Testis (tissue), 3 donors: ENCODE measurements around the gene ZNF518A. TPM values are rescaled to one million over a fixed set of nuclear protein-coding genes. Genes with fewer than 3 reads are reported as not detected.
"Not testable (repeated sequence)": the region's sequence is repeated elsewhere in the genome, so short reads cannot be mapped to it uniquely, and the experiment has no call there.

Experiments used
- DNase-seq: peaks from one replicate; pipeline ENCODE4 v3.0.0-alpha.2; 2019
- H3K27ac ChIP-seq, 2 donors: fragments of 200-600 bp; sonication (generic); one replicate each; pipeline ENCODE4 v1.5.1; 2019
- H3K27me3 ChIP-seq: fragments of 200-600 bp; sonication (generic); one replicate; pipeline ENCODE4 v1.5.1; 2019
- H3K36me3 ChIP-seq: fragments of 200-600 bp; sonication (generic); one replicate; pipeline ENCODE4 v1.5.1; 2017; ENCODE audit warnings: low read depth; ENCODE audit errors: missing control alignments
- H3K4me1 ChIP-seq: fragments of 200-600 bp; sonication (generic); one replicate; pipeline ENCODE4 v1.5.1; 2019
- H3K4me3 ChIP-seq, 2 donors: fragments of 200-600 bp; sonication (generic); one replicate each; pipeline ENCODE4 v1.5.1; 2017 to 2019
- H3K9me3 ChIP-seq: fragments of 200-600 bp; sonication (generic); one replicate; pipeline ENCODE4 v1.5.1; 2017
- CTCF ChIP-seq, 3 experiments: fragments of 450-650 bp in 2 of 3; fragments of 200-600 bp in 1 of 3; sonication (generic) in 1 of 3; IDR thresholded peaks; one replicate each; pipeline ENCODE4 v1.5.1; 2016 to 2019; ENCODE audit warnings: antibody characterized with exemption in 3 of 3, mild to moderate bottlenecking in 2 of 3, moderate library complexity in 1 of 3
- POLR2A ChIP-seq: fragments of 450-650 bp; IDR thresholded peaks from one replicate; pipeline ENCODE4 v1.6.1; 2017; ENCODE audit warnings: antibody characterized with exemption, mild to moderate bottlenecking, moderate library complexity
- WGBS, 2 donors: methylation state at CpG; one replicate each; pipeline ENCODE4 v1.1.5; 2018; 5-methylcytosine and 5-hydroxymethylcytosine counted together
- intact Hi-C: fragments of 100-400 bp; cut with DNase I; formaldehyde crosslinking; loops from one replicate; pipeline ENCODE4 v1.15.1; 2023; ENCODE audit warnings: low total_unique reads
- polyA plus RNA-seq: library from polyadenylated mRNA; stranded (reverse); fragments of 350-450 nt; fragmentation: Illumina TruSeq; extraction: RNeasy Lipid Tissue Mini Kit (QIAGEN cat#74804); gene quantifications from one replicate; pipeline ENCODE4 v1.2.3, GENCODE V29; 2014; ENCODE audit warnings: low read depth, low replicate concordance; ENCODE audit not compliant: insufficient read depth
- total RNA-seq, 2 donors: library from RNA; depleted of rRNA; stranded (reverse); fragments of >200 nt; gene quantifications; one replicate each; pipeline ENCODE4 v1.2.3, GENCODE V29; 2016

The ZNF518A gene
- total and polyA plus RNA-seq, 3 donors from 2014 or later, result 14.5 to 88.0 (median 81.3) TPM

GRCh38 chr10:96172666-96173065, 42.6 kb downstream of the ZNF518A start:
- Histone ChIP-seq H3K4me3 (no peak overlapping the region), H3K27ac (no peak overlapping the region), H3K4me1 (no peaks in the 10 kb centered on the region), H3K36me3 (no peaks in the 10 kb centered on the region), H3K27me3 (no peaks in the 10 kb centered on the region), H3K9me3 (no peaks in the 10 kb centered on the region)
- TF ChIP-seq CTCF (IDR thresholded peaks at IDR 0.05), result no peak
- TF ChIP-seq POLR2A, result no peak
- DNase-seq, result no peak
- WGBS, 2 donors, result 96 to 97% methylated on average over 1 of the region's 1 CpG
- intact Hi-C loops, result no loop called here

- intact Hi-C loops, result no loop called here
- TF ChIP-seq POLR2A, result no peak
- TF ChIP-seq CTCF (IDR thresholded peaks at IDR 0.05), result no peak
- Histone ChIP-seq H3K27me3 (no peaks in the 10 kb centered on the region), H3K27ac (no peak overlapping the region), H3K4me1 (no peaks in the 10 kb centered on the region), H3K36me3 (no peaks in the 10 kb centered on the region), H3K9me3 (no peaks in the 10 kb centered on the region), H3K4me3 (no peak overlapping the region)
- 93 to 97% methylated on average over 1 of the region's 1 CpG for WGBS, 2 donors
- no peak for DNase-seq
Measured at GRCh38 chr10:96176985-96177384, 46.9 kb downstream of the ZNF518A start.

- no peak for DNase-seq
- no peaks in the 10 kb centered on the region for H3K4me1 ChIP-seq
- H3K36me3 ChIP-seq, result no peaks in the 10 kb centered on the region
- H3K27ac ChIP-seq, result no peak overlapping the region
- no peaks in the 10 kb centered on the region for H3K9me3 ChIP-seq
- no peaks in the 10 kb centered on the region for H3K27me3 ChIP-seq
- WGBS, 2 donors, result 90 to 91% methylated on average over 2 of the region's 2 CpGs
- H3K4me3 ChIP-seq, result no peak overlapping the region
- intact Hi-C loops, result no loop called here
- TF ChIP-seq CTCF (IDR thresholded peaks at IDR 0.05), result no peak
- TF ChIP-seq POLR2A, result no peak
Measured at GRCh38 chr10:96188421-96188820, 58.3 kb downstream of the ZNF518A start.

DNA sequence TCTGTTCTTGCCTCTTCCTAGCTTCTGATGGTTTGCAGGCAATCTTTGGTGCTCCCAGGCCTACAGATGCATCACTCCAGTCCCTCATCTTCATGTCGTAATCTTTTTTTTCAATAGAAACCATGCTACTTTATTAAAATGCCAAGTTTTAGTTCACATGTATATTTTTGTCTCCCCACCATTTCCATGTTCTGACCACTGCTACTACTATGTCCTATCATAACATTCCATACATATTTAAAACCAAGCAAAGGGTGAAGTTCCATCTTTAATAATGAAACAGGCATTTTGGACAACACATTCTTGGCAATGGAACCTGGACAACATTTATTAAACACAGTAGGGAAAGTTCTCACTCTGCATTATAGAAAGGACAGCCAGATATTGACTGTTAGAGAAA, 58.8 kb downstream of the ZNF518A start:
- TF ChIP-seq CTCF (IDR thresholded peaks at IDR 0.05) (no peak), POLR2A (no peak)
- H3K4me1 ChIP-seq, result no peaks in the 10 kb centered on the region

GRCh38 chr10:96189505-96189904, 59.4 kb downstream of the ZNF518A start:
- DNase-seq, H3K4me1 ChIP-seq, H3K9me3 ChIP-seq, H3K27me3 ChIP-seq, H3K27ac ChIP-seq, H3K36me3 ChIP-seq, H3K4me3 ChIP-seq, intact Hi-C loops: not testable (repeated sequence)
- WGBS, 2 donors, result 82 to 83% methylated on average over 1 of the region's 1 CpG

More for the DNA sequence above, 58.8 kb downstream of the ZNF518A start:
- H3K9me3 ChIP-seq, result no peaks in the 10 kb centered on the region
- intact Hi-C loops, result no loop called here
- DNase-seq, result no peak
- WGBS, 2 donors, result 84 to 93% methylated on average over 1 of the region's 1 CpG
- H3K27me3 ChIP-seq, result no peaks in the 10 kb centered on the region
- no peaks in the 10 kb centered on the region for H3K36me3 ChIP-seq
- H3K27ac ChIP-seq, result no peak overlapping the region
- no peak overlapping the region for H3K4me3 ChIP-seq
